ENCODE results near the gene POT1.

- no peak for TF ChIP-seq CTCF (IDR thresholded peaks at IDR 0.05)
- TF ChIP-seq POLR2AphosphoS5 (IDR thresholded peaks at IDR 0.05) = no peak
- no peak for TF ChIP-seq POLR2A (IDR thresholded peaks at IDR 0.05)
- TF ChIP-seq EP300 (IDR thresholded peaks at IDR 0.05) = no peak
Measured at GRCh38 chr7:124918662-124919061, 11.0 kb downstream of the POT1 start.

Measured in suprapubic skin (tissue), 4 donors.